IPS-20b (cell line): ENCODE measurements around the gene GPC3.

Experiments used
- H3K27ac ChIP-seq: one replicate; pipeline ENCODE4 v1.5.1; 2013; ENCODE audit warnings: low read length
- H3K27me3 ChIP-seq: 2 replicates; pipeline ENCODE4 v1.6.1; 2013; ENCODE audit warnings: mild to moderate bottlenecking, low read length, inconsistent platforms; ENCODE audit not compliant: insufficient read depth
- H3K36me3 ChIP-seq: 2 replicates; pipeline ENCODE4 v1.6.1; 2013; ENCODE audit warnings: low read depth, mild to moderate bottlenecking, inconsistent platforms, low read length, moderate library complexity; ENCODE audit not compliant: insufficient read depth
- H3K4me1 ChIP-seq: 2 replicates; pipeline ENCODE4 v1.6.1; 2013; ENCODE audit warnings: mild to moderate bottlenecking, control low read depth, inconsistent platforms, low read length, moderate library complexity; ENCODE audit not compliant: insufficient read depth
- H3K4me3 ChIP-seq: 2 replicates; pipeline ENCODE4 v1.5.1; 2013; ENCODE audit warnings: mild to moderate bottlenecking, low read length, inconsistent platforms
- H3K9ac ChIP-seq: 2 replicates; pipeline ENCODE4 v1.6.1; 2013; ENCODE audit warnings: low read depth, mild to moderate bottlenecking, inconsistent platforms, low read length, moderate library complexity
- H3K9me3 ChIP-seq: 2 replicates; pipeline ENCODE4 v1.6.1; 2013; ENCODE audit warnings: mild to moderate bottlenecking, low read depth, low read length, inconsistent platforms; ENCODE audit not compliant: insufficient read depth

Gene GPC3

GRCh38 chrX:133878710-133879109, 106.7 kb downstream of the GPC3 start:
- no peak overlapping the region for H3K27ac ChIP-seq
- peaks cover 8% of the 10 kb centered on the region; the same call in 1 of the 2 replicates for H3K4me1 ChIP-seq
- no peak overlapping the region for H3K4me3 ChIP-seq
- H3K36me3 ChIP-seq: no peaks in the 10 kb centered on the region
- no peaks in the 10 kb centered on the region for H3K9me3 ChIP-seq
- H3K27me3 ChIP-seq: no peaks in the 10 kb centered on the region
- no peak overlapping the region for H3K9ac ChIP-seq

GRCh38 chrX:133876646-133877045, 108.7 kb downstream of the GPC3 start:
- Histone ChIP-seq H3K27ac (no peak overlapping the region), H3K27me3 (no peaks in the 10 kb centered on the region), H3K36me3 (no peaks in the 10 kb centered on the region), H3K9me3 (no peaks in the 10 kb centered on the region), H3K4me3 (no peak overlapping the region), H3K4me1 (peaks cover 2% of the 10 kb centered on the region; the same call in 1 of the 2 replicates), H3K9ac (no peak overlapping the region)

GRCh38 chrX:133869270-133869669, 116.1 kb downstream of the GPC3 start:
- Histone ChIP-seq H3K4me1 (peaks cover 6% of the 10 kb centered on the region; the same call in 1 of the 2 replicates), H3K27ac (no peak overlapping the region), H3K4me3 (no peak overlapping the region), H3K36me3 (no peaks in the 10 kb centered on the region), H3K9ac (no peak overlapping the region), H3K9me3 (no peaks in the 10 kb centered on the region), H3K27me3 (no peaks in the 10 kb centered on the region)

GRCh38 chrX:133868682-133869081, 116.7 kb downstream of the GPC3 start:
- H3K27ac ChIP-seq: no peak overlapping the region
- no peaks in the 10 kb centered on the region for H3K27me3 ChIP-seq
- H3K4me3 ChIP-seq: no peak overlapping the region
- no peak overlapping the region for H3K9ac ChIP-seq
- peaks cover 6% of the 10 kb centered on the region; the same call in 1 of the 2 replicates for H3K4me1 ChIP-seq
- H3K36me3 ChIP-seq: no peaks in the 10 kb centered on the region
- no peaks in the 10 kb centered on the region for H3K9me3 ChIP-seq

- Histone ChIP-seq H3K36me3 (no peaks in the 10 kb centered on the region), H3K4me3 (no peak overlapping the region), H3K9ac (no peak overlapping the region), H3K27ac (no peak overlapping the region), H3K9me3 (no peaks in the 10 kb centered on the region), H3K27me3 (no peaks in the 10 kb centered on the region), H3K4me1 (peaks cover 6% of the 10 kb centered on the region; the same call in 1 of the 2 replicates)
Observed at GRCh38 chrX:133868250-133868649, 117.1 kb downstream of the GPC3 start.

- no peak overlapping the region for H3K4me3 ChIP-seq
- no peak overlapping the region for H3K27ac ChIP-seq
- H3K27me3 ChIP-seq: no peaks in the 10 kb centered on the region
- no peaks in the 10 kb centered on the region for H3K9me3 ChIP-seq
- peaks cover 6% of the 10 kb centered on the region; the same call in 1 of the 2 replicates for H3K4me1 ChIP-seq
- no peak overlapping the region for H3K9ac ChIP-seq
- H3K36me3 ChIP-seq: no peaks in the 10 kb centered on the region
Observed at GRCh38 chrX:133865761-133866471, 119.5 kb downstream of the GPC3 start.

GRCh38 chrX:133864236-133864635, 121.2 kb downstream of the GPC3 start:
- H3K4me3 ChIP-seq: no peak overlapping the region
- H3K9ac ChIP-seq: no peak overlapping the region

GRCh38 chrX:133859860-133860259, 125.5 kb downstream of the GPC3 start:
- Histone ChIP-seq H3K9me3 (no peaks in the 10 kb centered on the region), H3K27ac (no peak overlapping the region), H3K27me3 (no peaks in the 10 kb centered on the region), H3K9ac (no peak overlapping the region), H3K4me1 (no peaks in the 10 kb centered on the region), H3K4me3 (no peak overlapping the region), H3K36me3 (no peaks in the 10 kb centered on the region)

More at GRCh38 chrX:133864236-133864635, 121.2 kb downstream of the GPC3 start:
- H3K27me3 ChIP-seq: no peaks in the 10 kb centered on the region
- no peaks in the 10 kb centered on the region for H3K9me3 ChIP-seq
- peaks cover 6% of the 10 kb centered on the region; the same call in 1 of the 2 replicates for H3K4me1 ChIP-seq
- no peaks in the 10 kb centered on the region for H3K36me3 ChIP-seq
- no peak overlapping the region for H3K27ac ChIP-seq

GRCh38 chrX:133859336-133859735, 126.1 kb downstream of the GPC3 start:
- H3K36me3 ChIP-seq: no peaks in the 10 kb centered on the region
- H3K9ac ChIP-seq: no peak overlapping the region
- H3K27me3 ChIP-seq: no peaks in the 10 kb centered on the region
- H3K4me3 ChIP-seq: no peak overlapping the region
- H3K27ac ChIP-seq: no peak overlapping the region
- H3K4me1 ChIP-seq: no peaks in the 10 kb centered on the region
- H3K9me3 ChIP-seq: no peaks in the 10 kb centered on the region

GRCh38 chrX:133857640-133858269, 127.6 kb downstream of the GPC3 start:
- no peaks in the 10 kb centered on the region for H3K27me3 ChIP-seq

GRCh38 chrX:133856819-133857218, 128.6 kb downstream of the GPC3 start:
- no peak overlapping the region for H3K9ac ChIP-seq
- H3K4me1 ChIP-seq: no peaks in the 10 kb centered on the region
- H3K4me3 ChIP-seq: no peak overlapping the region
- no peak overlapping the region for H3K27ac ChIP-seq
- H3K27me3 ChIP-seq: no peaks in the 10 kb centered on the region
- no peaks in the 10 kb centered on the region for H3K36me3 ChIP-seq
- H3K9me3 ChIP-seq: no peaks in the 10 kb centered on the region

More at GRCh38 chrX:133857640-133858269, 127.6 kb downstream of the GPC3 start:
- Histone ChIP-seq H3K9ac (no peak overlapping the region), H3K4me3 (no peak overlapping the region), H3K27ac (no peak overlapping the region), H3K4me1 (no peaks in the 10 kb centered on the region), H3K9me3 (no peaks in the 10 kb centered on the region), H3K36me3 (no peaks in the 10 kb centered on the region)

GRCh38 chrX:133854290-133854689, 131.1 kb downstream of the GPC3 start:
- H3K27me3 ChIP-seq: no peaks in the 10 kb centered on the region
- H3K4me1 ChIP-seq: no peaks in the 10 kb centered on the region
- H3K9ac ChIP-seq: no peak overlapping the region

More at GRCh38 chrX:133854290-133854689, 131.1 kb downstream of the GPC3 start:
- no peaks in the 10 kb centered on the region for H3K9me3 ChIP-seq
- H3K27ac ChIP-seq: no peak overlapping the region
- H3K4me3 ChIP-seq: no peak overlapping the region
- H3K36me3 ChIP-seq: no peaks in the 10 kb centered on the region
